K562 treated with DMSO at 1 percent for 24 hours (cell line): Measurements from ENCODE around the gene LCTL. TPM values are rescaled to one million over a fixed set of nuclear protein-coding genes. Genes with fewer than 3 reads are reported as not detected.

Experiments
- total RNA-seq: library from RNA; unstranded; fragments of 300-600 nt; gene quantifications from 2 replicates; pipeline ENCODE4 v1.2.3, GENCODE V29; 2022; ENCODE audit warnings: low read depth; ENCODE audit not compliant: insufficient read depth

Gene LCTL
- total RNA-seq: not detected in 2 replicates

GRCh38 chr15:66565741-66566144 lies at the start of gene LCTL:
LCTL (minus strand) TSS chr15:66565998; CDS start chr15:66565365, 633 bp downstream.

GRCh38 chr15:66504563-66505429 lies 61.0 kb downstream of the LCTL start, which contains the start of the genes RPL4 and ZWILCH:
RPL4 (minus strand) TSS chr15:66504855; CDS start chr15:66504790, 65 bp downstream.
ZWILCH (plus strand) TSS chr15:66505326; CDS start chr15:66505339, 13 bp downstream.

Other genes starting within 250 kb of the LCTL start
- gene TIPIN, start 209.3 kb downstream of the LCTL start, total RNA-seq: 8.7 and 10.3 TPM in 2 replicates
- gene MAP2K1, start 179.1 kb downstream of the LCTL start, total RNA-seq: 49.6 and 53.6 TPM in 2 replicates
- 38.5 and 39.0 TPM in 2 replicates for gene SNAPC5, start 68.2 kb downstream of the LCTL start, total RNA-seq
- gene RPL4, start 61.1 kb downstream of the LCTL start, total RNA-seq: 4,195 and 4,305 TPM in 2 replicates
- 22.5 and 34.9 TPM in 2 replicates for gene ZWILCH, start 60.7 kb downstream of the LCTL start, total RNA-seq
- gene SMAD6, start 136.2 kb upstream of the LCTL start, total RNA-seq: 16.7 and 17.9 TPM in 2 replicates